Stomach (tissue), 4 donors: ENCODE data around the gene TBC1D14.
A peak's percentile ranks its signal among the peaks of the same experiment; 100 is the strongest.

Source experiments
- EP300 ChIP-seq: sonication (generic); formaldehyde crosslinking; IDR thresholded peaks from one replicate; pipeline ENCODE4 v1.6.1; 2017; ENCODE audit warnings: antibody characterized with exemption
- POLR2A ChIP-seq, 4 donors: fragments of 450-650 bp; IDR thresholded peaks; one replicate each; pipeline ENCODE4 v1.6.1; 2016; ENCODE audit warnings: antibody characterized with exemption in 4 of 4, control low read depth in 2 of 4, mild to moderate bottlenecking in 1 of 4, moderate library complexity in 1 of 4
- POLR2AphosphoS5 ChIP-seq, 3 donors: sonication (generic); formaldehyde crosslinking; IDR thresholded peaks; one replicate each; pipeline ENCODE4 v1.6.1; 2016; ENCODE audit warnings: antibody characterized with exemption in 3 of 3
- TF ChIP-seq, protein P1 (sequence below), 7 experiments: fragments of 450-650 bp in 4 of 7; fragments of 200-600 bp in 3 of 7; sonication (generic) in 3 of 7; IDR thresholded peaks; one replicate each; pipeline ENCODE4 v1.5.1; 2016 to 2019; ENCODE audit warnings: antibody characterized with exemption in 7 of 7, control low read depth in 2 of 7, mild to moderate bottlenecking in 1 of 7

- TF ChIP-seq, protein P1, sequence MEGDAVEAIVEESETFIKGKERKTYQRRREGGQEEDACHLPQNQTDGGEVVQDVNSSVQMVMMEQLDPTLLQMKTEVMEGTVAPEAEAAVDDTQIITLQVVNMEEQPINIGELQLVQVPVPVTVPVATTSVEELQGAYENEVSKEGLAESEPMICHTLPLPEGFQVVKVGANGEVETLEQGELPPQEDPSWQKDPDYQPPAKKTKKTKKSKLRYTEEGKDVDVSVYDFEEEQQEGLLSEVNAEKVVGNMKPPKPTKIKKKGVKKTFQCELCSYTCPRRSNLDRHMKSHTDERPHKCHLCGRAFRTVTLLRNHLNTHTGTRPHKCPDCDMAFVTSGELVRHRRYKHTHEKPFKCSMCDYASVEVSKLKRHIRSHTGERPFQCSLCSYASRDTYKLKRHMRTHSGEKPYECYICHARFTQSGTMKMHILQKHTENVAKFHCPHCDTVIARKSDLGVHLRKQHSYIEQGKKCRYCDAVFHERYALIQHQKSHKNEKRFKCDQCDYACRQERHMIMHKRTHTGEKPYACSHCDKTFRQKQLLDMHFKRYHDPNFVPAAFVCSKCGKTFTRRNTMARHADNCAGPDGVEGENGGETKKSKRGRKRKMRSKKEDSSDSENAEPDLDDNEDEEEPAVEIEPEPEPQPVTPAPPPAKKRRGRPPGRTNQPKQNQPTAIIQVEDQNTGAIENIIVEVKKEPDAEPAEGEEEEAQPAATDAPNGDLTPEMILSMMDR (IDR thresholded peaks at IDR 0.05), result peak in 5 of 7 experiments; percentile 35 to 76 (median 64)
- no peak for TF ChIP-seq EP300
- no peak for TF ChIP-seq POLR2A (IDR thresholded peaks at IDR 0.05)
- TF ChIP-seq POLR2AphosphoS5 (IDR thresholded peaks at IDR 0.05), result peak; percentile 43 to 88 (median 85)
Observed at GRCh38 chr4:6917461-6918271, 8.0 kb downstream of the TBC1D14 start.
